ENCODE data around the gene KCNK3.
"Not testable (repeated sequence)": the region's sequence is repeated elsewhere in the genome, so short reads cannot be mapped to it uniquely, and the experiment has no call there.

DNA sequence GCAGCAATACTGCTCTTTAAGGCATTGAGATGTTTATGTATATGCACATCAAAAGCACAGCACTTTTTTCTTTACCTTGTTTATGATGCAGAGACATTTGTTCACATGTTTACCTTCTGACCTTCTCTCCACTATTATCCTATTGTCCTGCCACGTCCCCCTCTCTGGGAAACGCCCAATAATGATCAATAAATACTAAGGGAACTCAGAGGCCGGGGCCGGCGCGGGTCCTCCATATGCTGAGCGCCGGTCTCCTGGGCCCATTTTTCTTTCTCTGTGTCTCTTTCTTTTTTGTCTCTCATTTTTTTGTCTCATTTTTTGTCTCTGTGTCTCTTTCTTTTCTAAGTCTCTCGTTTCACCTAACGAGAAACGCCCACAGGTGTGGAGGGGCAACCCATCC lies 57.9 kb downstream of the KCNK3 start:
- TF ChIP-seq, protein P1, sequence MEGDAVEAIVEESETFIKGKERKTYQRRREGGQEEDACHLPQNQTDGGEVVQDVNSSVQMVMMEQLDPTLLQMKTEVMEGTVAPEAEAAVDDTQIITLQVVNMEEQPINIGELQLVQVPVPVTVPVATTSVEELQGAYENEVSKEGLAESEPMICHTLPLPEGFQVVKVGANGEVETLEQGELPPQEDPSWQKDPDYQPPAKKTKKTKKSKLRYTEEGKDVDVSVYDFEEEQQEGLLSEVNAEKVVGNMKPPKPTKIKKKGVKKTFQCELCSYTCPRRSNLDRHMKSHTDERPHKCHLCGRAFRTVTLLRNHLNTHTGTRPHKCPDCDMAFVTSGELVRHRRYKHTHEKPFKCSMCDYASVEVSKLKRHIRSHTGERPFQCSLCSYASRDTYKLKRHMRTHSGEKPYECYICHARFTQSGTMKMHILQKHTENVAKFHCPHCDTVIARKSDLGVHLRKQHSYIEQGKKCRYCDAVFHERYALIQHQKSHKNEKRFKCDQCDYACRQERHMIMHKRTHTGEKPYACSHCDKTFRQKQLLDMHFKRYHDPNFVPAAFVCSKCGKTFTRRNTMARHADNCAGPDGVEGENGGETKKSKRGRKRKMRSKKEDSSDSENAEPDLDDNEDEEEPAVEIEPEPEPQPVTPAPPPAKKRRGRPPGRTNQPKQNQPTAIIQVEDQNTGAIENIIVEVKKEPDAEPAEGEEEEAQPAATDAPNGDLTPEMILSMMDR (IDR thresholded peaks at IDR 0.05), result not testable (repeated sequence)
- TF ChIP-seq ZFX (IDR thresholded peaks at IDR 0.05; ENCODE audit: borderline replicate concordance), result not testable (repeated sequence)
